Measurements from ENCODE around the gene TUBB2B. TPM values are rescaled to one million over a fixed set of nuclear protein-coding genes. Genes with fewer than 3 reads are reported as not detected.

TUBB2B gene
- total and polyA plus RNA-seq, 4 donors: 0.22 to 4.6 (median 3.2) TPM

- Histone ChIP-seq H3K9ac (ENCODE audit: low read depth in 1 of 2, low read length in 2 of 2) (no peak overlapping the region), H3K27me3 (ENCODE audit: control insufficient read depth in 4 of 4, insufficient read depth in 4 of 4, low read length in 3 of 4) (no peaks in the 10 kb centered on the region), H3K4me3 (ENCODE audit: low read depth in 1 of 3, low read length in 3 of 3) (no peak overlapping the region), H3K9me3 (ENCODE audit: control insufficient read depth in 4 of 4, low read length in 3 of 4) (no peaks in the 10 kb centered on the region), H3K4me1 (ENCODE audit: control insufficient read depth in 4 of 4, insufficient read depth in 4 of 4, low read length in 3 of 4) (no peaks in the 10 kb centered on the region), H3K27ac (ENCODE audit: low read depth in 1 of 2, low read length in 2 of 2) (no peak overlapping the region), H3K36me3 (ENCODE audit: control insufficient read depth in 4 of 4, insufficient read depth in 3 of 4, low read depth in 1 of 4, low read length in 3 of 4) (no peaks in the 10 kb centered on the region)
- DNase-seq (ENCODE audit: low spot score): no peak
- 90% methylated on average over 22 of the region's 22 CpGs for WGBS
- TF ChIP-seq RXRA (IDR thresholded peaks at IDR 0.05) (no peak), RAD21 (IDR thresholded peaks at IDR 0.05) (no peak), FOXA2 (IDR thresholded peaks at IDR 0.05) (no peak), TAF1 (conservative IDR thresholded peaks at IDR 0.05) (no peak), YY1 (IDR thresholded peaks at IDR 0.05) (no peak), HNF4A (conservative IDR thresholded peaks at IDR 0.05) (no peak), EGR1 (IDR thresholded peaks at IDR 0.05; ENCODE audit: low read depth in 2 of 2) (no peak), GABPA (IDR thresholded peaks at IDR 0.05 in 1 of 2, conservative IDR thresholded peaks at IDR 0.05 in 1 of 2) (no peak), FOXA1 (IDR thresholded peaks at IDR 0.05) (no peak), MAX (IDR thresholded peaks at IDR 0.05) (no peak)
- TF ChIP-seq, protein P1, sequence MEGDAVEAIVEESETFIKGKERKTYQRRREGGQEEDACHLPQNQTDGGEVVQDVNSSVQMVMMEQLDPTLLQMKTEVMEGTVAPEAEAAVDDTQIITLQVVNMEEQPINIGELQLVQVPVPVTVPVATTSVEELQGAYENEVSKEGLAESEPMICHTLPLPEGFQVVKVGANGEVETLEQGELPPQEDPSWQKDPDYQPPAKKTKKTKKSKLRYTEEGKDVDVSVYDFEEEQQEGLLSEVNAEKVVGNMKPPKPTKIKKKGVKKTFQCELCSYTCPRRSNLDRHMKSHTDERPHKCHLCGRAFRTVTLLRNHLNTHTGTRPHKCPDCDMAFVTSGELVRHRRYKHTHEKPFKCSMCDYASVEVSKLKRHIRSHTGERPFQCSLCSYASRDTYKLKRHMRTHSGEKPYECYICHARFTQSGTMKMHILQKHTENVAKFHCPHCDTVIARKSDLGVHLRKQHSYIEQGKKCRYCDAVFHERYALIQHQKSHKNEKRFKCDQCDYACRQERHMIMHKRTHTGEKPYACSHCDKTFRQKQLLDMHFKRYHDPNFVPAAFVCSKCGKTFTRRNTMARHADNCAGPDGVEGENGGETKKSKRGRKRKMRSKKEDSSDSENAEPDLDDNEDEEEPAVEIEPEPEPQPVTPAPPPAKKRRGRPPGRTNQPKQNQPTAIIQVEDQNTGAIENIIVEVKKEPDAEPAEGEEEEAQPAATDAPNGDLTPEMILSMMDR (IDR thresholded peaks at IDR 0.05; ENCODE audit: low read depth, low read length, missing input control): no peak
- TF ChIP-seq, protein P2, sequence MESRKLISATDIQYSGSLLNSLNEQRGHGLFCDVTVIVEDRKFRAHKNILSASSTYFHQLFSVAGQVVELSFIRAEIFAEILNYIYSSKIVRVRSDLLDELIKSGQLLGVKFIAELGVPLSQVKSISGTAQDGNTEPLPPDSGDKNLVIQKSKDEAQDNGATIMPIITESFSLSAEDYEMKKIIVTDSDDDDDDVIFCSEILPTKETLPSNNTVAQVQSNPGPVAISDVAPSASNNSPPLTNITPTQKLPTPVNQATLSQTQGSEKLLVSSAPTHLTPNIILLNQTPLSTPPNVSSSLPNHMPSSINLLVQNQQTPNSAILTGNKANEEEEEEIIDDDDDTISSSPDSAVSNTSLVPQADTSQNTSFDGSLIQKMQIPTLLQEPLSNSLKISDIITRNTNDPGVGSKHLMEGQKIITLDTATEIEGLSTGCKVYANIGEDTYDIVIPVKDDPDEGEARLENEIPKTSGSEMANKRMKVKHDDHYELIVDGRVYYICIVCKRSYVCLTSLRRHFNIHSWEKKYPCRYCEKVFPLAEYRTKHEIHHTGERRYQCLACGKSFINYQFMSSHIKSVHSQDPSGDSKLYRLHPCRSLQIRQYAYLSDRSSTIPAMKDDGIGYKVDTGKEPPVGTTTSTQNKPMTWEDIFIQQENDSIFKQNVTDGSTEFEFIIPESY (IDR thresholded peaks at IDR 0.05): no peak
- TF ChIP-seq, protein P3, sequence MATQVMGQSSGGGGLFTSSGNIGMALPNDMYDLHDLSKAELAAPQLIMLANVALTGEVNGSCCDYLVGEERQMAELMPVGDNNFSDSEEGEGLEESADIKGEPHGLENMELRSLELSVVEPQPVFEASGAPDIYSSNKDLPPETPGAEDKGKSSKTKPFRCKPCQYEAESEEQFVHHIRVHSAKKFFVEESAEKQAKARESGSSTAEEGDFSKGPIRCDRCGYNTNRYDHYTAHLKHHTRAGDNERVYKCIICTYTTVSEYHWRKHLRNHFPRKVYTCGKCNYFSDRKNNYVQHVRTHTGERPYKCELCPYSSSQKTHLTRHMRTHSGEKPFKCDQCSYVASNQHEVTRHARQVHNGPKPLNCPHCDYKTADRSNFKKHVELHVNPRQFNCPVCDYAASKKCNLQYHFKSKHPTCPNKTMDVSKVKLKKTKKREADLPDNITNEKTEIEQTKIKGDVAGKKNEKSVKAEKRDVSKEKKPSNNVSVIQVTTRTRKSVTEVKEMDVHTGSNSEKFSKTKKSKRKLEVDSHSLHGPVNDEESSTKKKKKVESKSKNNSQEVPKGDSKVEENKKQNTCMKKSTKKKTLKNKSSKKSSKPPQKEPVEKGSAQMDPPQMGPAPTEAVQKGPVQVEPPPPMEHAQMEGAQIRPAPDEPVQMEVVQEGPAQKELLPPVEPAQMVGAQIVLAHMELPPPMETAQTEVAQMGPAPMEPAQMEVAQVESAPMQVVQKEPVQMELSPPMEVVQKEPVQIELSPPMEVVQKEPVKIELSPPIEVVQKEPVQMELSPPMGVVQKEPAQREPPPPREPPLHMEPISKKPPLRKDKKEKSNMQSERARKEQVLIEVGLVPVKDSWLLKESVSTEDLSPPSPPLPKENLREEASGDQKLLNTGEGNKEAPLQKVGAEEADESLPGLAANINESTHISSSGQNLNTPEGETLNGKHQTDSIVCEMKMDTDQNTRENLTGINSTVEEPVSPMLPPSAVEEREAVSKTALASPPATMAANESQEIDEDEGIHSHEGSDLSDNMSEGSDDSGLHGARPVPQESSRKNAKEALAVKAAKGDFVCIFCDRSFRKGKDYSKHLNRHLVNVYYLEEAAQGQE (IDR thresholded peaks at IDR 0.05): no peak
Measured at GRCh38 chr6:3176562-3177355, 50.7 kb downstream of the TUBB2B start.
